Testis (tissue), 2 donors: ENCODE results near the gene TBATA.

Experiments used
- POLR2A ChIP-seq: fragments of 450-650 bp; IDR thresholded peaks from one replicate; pipeline ENCODE4 v1.6.1; 2017; ENCODE audit warnings: antibody characterized with exemption, mild to moderate bottlenecking, moderate library complexity
- TF ChIP-seq, protein P1 (sequence below), 3 experiments: fragments of 450-650 bp in 2 of 3; fragments of 200-600 bp in 1 of 3; sonication (generic) in 1 of 3; IDR thresholded peaks; one replicate each; pipeline ENCODE4 v1.5.1; 2016 to 2019; ENCODE audit warnings: antibody characterized with exemption in 3 of 3, mild to moderate bottlenecking in 2 of 3, moderate library complexity in 1 of 3

DNA sequence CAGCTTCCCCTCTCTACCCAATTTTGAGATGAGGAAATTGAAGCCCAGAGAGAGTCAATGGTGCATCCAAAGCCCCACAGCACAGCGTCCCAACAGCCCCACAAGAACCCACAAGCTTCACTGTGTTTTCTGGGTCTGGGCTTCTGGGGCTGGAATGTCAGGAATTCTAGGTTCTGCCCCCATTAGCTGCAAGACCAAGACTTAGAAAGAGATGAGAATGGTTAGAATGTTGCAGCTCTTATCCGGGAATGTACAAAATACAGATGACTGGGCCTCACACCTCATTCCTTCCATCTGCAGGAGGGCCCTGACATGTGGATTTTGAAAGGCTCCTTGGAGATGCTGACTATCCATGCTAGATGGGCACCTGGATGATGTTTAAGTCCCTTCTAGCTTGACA, 24.5 kb upstream of the TBATA start:
- TF ChIP-seq, protein P1, sequence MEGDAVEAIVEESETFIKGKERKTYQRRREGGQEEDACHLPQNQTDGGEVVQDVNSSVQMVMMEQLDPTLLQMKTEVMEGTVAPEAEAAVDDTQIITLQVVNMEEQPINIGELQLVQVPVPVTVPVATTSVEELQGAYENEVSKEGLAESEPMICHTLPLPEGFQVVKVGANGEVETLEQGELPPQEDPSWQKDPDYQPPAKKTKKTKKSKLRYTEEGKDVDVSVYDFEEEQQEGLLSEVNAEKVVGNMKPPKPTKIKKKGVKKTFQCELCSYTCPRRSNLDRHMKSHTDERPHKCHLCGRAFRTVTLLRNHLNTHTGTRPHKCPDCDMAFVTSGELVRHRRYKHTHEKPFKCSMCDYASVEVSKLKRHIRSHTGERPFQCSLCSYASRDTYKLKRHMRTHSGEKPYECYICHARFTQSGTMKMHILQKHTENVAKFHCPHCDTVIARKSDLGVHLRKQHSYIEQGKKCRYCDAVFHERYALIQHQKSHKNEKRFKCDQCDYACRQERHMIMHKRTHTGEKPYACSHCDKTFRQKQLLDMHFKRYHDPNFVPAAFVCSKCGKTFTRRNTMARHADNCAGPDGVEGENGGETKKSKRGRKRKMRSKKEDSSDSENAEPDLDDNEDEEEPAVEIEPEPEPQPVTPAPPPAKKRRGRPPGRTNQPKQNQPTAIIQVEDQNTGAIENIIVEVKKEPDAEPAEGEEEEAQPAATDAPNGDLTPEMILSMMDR (IDR thresholded peaks at IDR 0.05) = no peak
- no peak for TF ChIP-seq POLR2A
